GM23248 (cell line): ENCODE measurements around the gene MTHFD1L. TPM values are rescaled to one million over a fixed set of nuclear protein-coding genes. Genes with fewer than 3 reads are reported as not detected.
A peak's percentile ranks its signal among the peaks of the same experiment; 100 is the strongest.
"Not testable (repeated sequence)": the region's sequence is repeated elsewhere in the genome, so short reads cannot be mapped to it uniquely, and the experiment has no call there.

Experiments used
- DNase-seq: peaks from one replicate; pipeline ENCODE4 v3.0.0-alpha.2; 2015
- H2AFZ ChIP-seq: fragments of 200-600 bp; sonication (generic); 2 replicates; pipeline ENCODE4 v1.6.1; 2016; ENCODE audit warnings: antibody characterized with exemption
- H3F3A ChIP-seq: fragments of 200-600 bp; sonication (generic); 2 replicates; pipeline ENCODE4 v1.6.1; 2016; ENCODE audit warnings: mild to moderate bottlenecking, antibody characterized with exemption, mixed run types; ENCODE audit not compliant: insufficient read depth
- H3K27ac ChIP-seq: fragments of 200-600 bp; sonication (generic); 2 replicates; pipeline ENCODE4 v1.5.1; 2016; ENCODE audit warnings: mild to moderate bottlenecking
- H3K27me3 ChIP-seq: fragments of 200-600 bp; sonication (generic); replicated peaks from 2 replicates; pipeline ENCODE4 v1.6.1; 2016; ENCODE audit warnings: mild to moderate bottlenecking; ENCODE audit not compliant: insufficient read depth
- H3K36me3 ChIP-seq: fragments of 200-600 bp; sonication (generic); 2 replicates; pipeline ENCODE4 v1.6.1; 2016; ENCODE audit warnings: low read depth, mild to moderate bottlenecking
- H3K4me1 ChIP-seq: fragments of 200-600 bp; sonication (generic); 2 replicates; pipeline ENCODE4 v1.6.1; 2016; ENCODE audit warnings: mild to moderate bottlenecking; ENCODE audit not compliant: insufficient read depth
- H3K4me2 ChIP-seq: fragments of 200-600 bp; sonication (generic); one replicate; pipeline ENCODE4 v1.6.1; 2016; ENCODE audit warnings: mild to moderate bottlenecking; ENCODE audit not compliant: unreplicated experiment
- H3K4me3 ChIP-seq: fragments of 200-600 bp; sonication (generic); 2 replicates; pipeline ENCODE4 v1.5.1; 2016; ENCODE audit warnings: mild to moderate bottlenecking
- H3K79me2 ChIP-seq: fragments of 200-600 bp; sonication (generic); 2 replicates; pipeline ENCODE4 v1.6.1; 2016; ENCODE audit warnings: mild to moderate bottlenecking; ENCODE audit not compliant: insufficient read depth
- H3K9ac ChIP-seq: fragments of 200-600 bp; sonication (generic); 2 replicates; pipeline ENCODE4 v1.6.1; 2016; ENCODE audit warnings: mild to moderate bottlenecking
- H3K9me2 ChIP-seq: fragments of 200-600 bp; sonication (generic); 2 replicates; pipeline ENCODE4 v1.6.1; 2016; ENCODE audit warnings: mixed run types, mild to moderate bottlenecking, moderate library complexity; ENCODE audit not compliant: insufficient read depth
- H3K9me3 ChIP-seq: fragments of 200-600 bp; sonication (generic); one replicate; pipeline ENCODE4 v1.6.1; 2017; ENCODE audit warnings: low read depth
- H4K20me1 ChIP-seq: fragments of 200-600 bp; sonication (generic); 2 replicates; pipeline ENCODE4 v1.6.0; 2016; ENCODE audit not compliant: insufficient read depth
- EZH2 ChIP-seq: fragments of 200-600 bp; sonication (generic); IDR thresholded peaks from 2 replicates; pipeline ENCODE4 v1.6.1; 2018; ENCODE audit warnings: antibody characterized with exemption, mild to moderate bottlenecking; ENCODE audit not compliant: insufficient read depth, poor library complexity, severe bottlenecking
- EZH2phosphoT487 ChIP-seq: fragments of 200-600 bp; sonication (generic); IDR thresholded peaks from 2 replicates; pipeline ENCODE4 v1.6.1; 2018; ENCODE audit warnings: antibody characterized with exemption, moderate library complexity, mild to moderate bottlenecking, low read depth; ENCODE audit not compliant: insufficient read depth
- WGBS, 2 experiments: methylation state at CpG; one replicate each; pipeline ENCODE4 v1.1.6; 2015 to 2017; ENCODE audit warnings: low lambda C conversion rate in 2 of 2, low coverage in 1 of 2; ENCODE audit errors: missing lambda C conversion rate in 2 of 2; 5-methylcytosine and 5-hydroxymethylcytosine counted together
- in situ Hi-C: fragments of 300-500 bp; cut with MboI; formaldehyde crosslinking; loops from 2 replicates; pipeline ENCODE4 v1.15.0; 2020
- polyA plus RNA-seq: library from polyadenylated mRNA; unstranded; fragments of >200 nt; fragmentation: Nextera tagmentation; extraction: Ambion mirVana; gene quantifications from 2 replicates; pipeline ENCODE4 v1.2.1, GENCODE V29; 2016
- total RNA-seq: library from RNA; depleted of rRNA; stranded (reverse); fragments of >200 nt; shearing (Covaris generic); gene quantifications from 2 replicates; pipeline ENCODE4 v1.2.3, GENCODE V29; 2014

The MTHFD1L gene
- total and polyA plus RNA-seq, 2 experiments from 2014 or later: 57.6 to 99.6 TPM

GRCh38 chr6:151082079-151082478 is 216.6 kb downstream of the MTHFD1L start:
- Histone ChIP-seq H3K9ac (no peak overlapping the region), H3K9me3 (no peaks in the 10 kb centered on the region), H4K20me1 (no peaks in the 10 kb centered on the region), H2AFZ (no peak overlapping the region), H3F3A (peaks cover 10% of the 10 kb centered on the region; the same call in 1 of the 2 replicates), H3K79me2 (no peaks in the 10 kb centered on the region), H3K27me3 (no peaks in the 10 kb centered on the region), H3K27ac (no peak overlapping the region), H3K4me2 (no peak overlapping the region), H3K4me1 (no peaks in the 10 kb centered on the region), H3K9me2 (no peaks in the 10 kb centered on the region), H3K4me3 (no peak overlapping the region), H3K36me3 (peaks cover 14% of the 10 kb centered on the region)
- no peak for DNase-seq
- 82 to 91% methylated on average over 6 of the region's 6 CpGs for WGBS, 2 experiments
- in situ Hi-C loops: no loop called here
- TF ChIP-seq EZH2phosphoT487 (no peak), EZH2 (no peak)

- Histone ChIP-seq H3K9me3 (no peaks in the 10 kb centered on the region), H3K4me1 (no peaks in the 10 kb centered on the region), H3K9ac (no peak overlapping the region), H3K4me2 (no peak overlapping the region), H2AFZ (no peak overlapping the region), H4K20me1 (no peaks in the 10 kb centered on the region), H3K9me2 (no peaks in the 10 kb centered on the region), H3F3A (peaks cover 10% of the 10 kb centered on the region; the same call in 1 of the 2 replicates), H3K36me3 (peaks cover 13% of the 10 kb centered on the region; the same call in 1 of the 2 replicates), H3K27me3 (no peaks in the 10 kb centered on the region), H3K79me2 (no peaks in the 10 kb centered on the region), H3K4me3 (no peak overlapping the region), H3K27ac (no peak overlapping the region)
- TF ChIP-seq EZH2: no peak
- TF ChIP-seq EZH2phosphoT487: no peak
- 94 to 95% methylated on average over 10 of the region's 10 CpGs for WGBS, 2 experiments
- DNase-seq: no peak
- in situ Hi-C loops: no loop called here
Measured at GRCh38 chr6:151084275-151084674, 218.8 kb downstream of the MTHFD1L start.

GRCh38 chr6:151087055-151087454 is 221.6 kb downstream of the MTHFD1L start:
- H3K4me2 ChIP-seq, H3K79me2 ChIP-seq, in situ Hi-C loops, H3F3A ChIP-seq, H2AFZ ChIP-seq, H3K4me1 ChIP-seq, H3K27me3 ChIP-seq, H4K20me1 ChIP-seq, H3K9me2 ChIP-seq, H3K9ac ChIP-seq, H3K27ac ChIP-seq, H3K36me3 ChIP-seq, H3K9me3 ChIP-seq, DNase-seq, H3K4me3 ChIP-seq: not testable (repeated sequence)
- 97% methylated on average over 8 of the region's 8 CpGs for WGBS, 2 experiments

GRCh38 chr6:151087861-151088598 is 222.5 kb downstream of the MTHFD1L start:
- WGBS, 2 experiments: 71% methylated on average over 16 of the region's 16 CpGs
- Histone ChIP-seq H3K4me2 (no peak overlapping the region), H3K4me3 (no peak overlapping the region), H3K27ac (no peak overlapping the region), H4K20me1 (no peaks in the 10 kb centered on the region; the same call in none of the 2 replicates), H3K79me2 (no peaks in the 10 kb centered on the region), H3K4me1 (no peaks in the 10 kb centered on the region), H3K9me3 (no peaks in the 10 kb centered on the region), H3K9me2 (no peaks in the 10 kb centered on the region), H3K36me3 (peaks cover 15% of the 10 kb centered on the region; the same call in 1 of the 2 replicates), H3F3A (peaks cover 6% of the 10 kb centered on the region; the same call in 1 of the 2 replicates), H3K9ac (no peak overlapping the region), H2AFZ (no peak overlapping the region), H3K27me3 (no peaks in the 10 kb centered on the region)
- TF ChIP-seq EZH2: no peak
- no peak for TF ChIP-seq EZH2phosphoT487
- in situ Hi-C loops: no loop called here
- peak; percentile 26 for DNase-seq

GRCh38 chr6:151088599-151088935 is 223.1 kb downstream of the MTHFD1L start:
- DNase-seq: no peak
- Histone ChIP-seq H3K4me3 (no peak overlapping the region), H3K9ac (no peak overlapping the region), H3K36me3 (peaks cover 21% of the 10 kb centered on the region; the same call in 1 of the 2 replicates), H3K79me2 (no peaks in the 10 kb centered on the region), H4K20me1 (no peaks in the 10 kb centered on the region; the same call in none of the 2 replicates), H3K9me3 (no peaks in the 10 kb centered on the region), H3K27ac (no peak overlapping the region), H2AFZ (no peak overlapping the region), H3K4me1 (no peaks in the 10 kb centered on the region), H3K9me2 (no peaks in the 10 kb centered on the region), H3K27me3 (no peaks in the 10 kb centered on the region), H3K4me2 (no peak overlapping the region), H3F3A (peaks cover 6% of the 10 kb centered on the region; the same call in 1 of the 2 replicates)
- no peak for TF ChIP-seq EZH2phosphoT487
- TF ChIP-seq EZH2: no peak
- in situ Hi-C loops: no loop called here
- WGBS, 2 experiments: 97 to 100% methylated on average over 11 of the region's 11 CpGs
